GM23338 (cell line): ENCODE measurements around the gene GHRHR. TPM values are rescaled to one million over a fixed set of nuclear protein-coding genes. Genes with fewer than 3 reads are reported as not detected.

Experiments
- CTCF ChIP-seq, 2 experiments: fragments of 200-600 bp in 1 of 2; sonication (generic) in 1 of 2; conservative IDR thresholded peaks; 2 replicates each; pipeline versions ENCODE4 v1.5.1 to v1.6.1; 2016 to 2017; ENCODE audit warnings: antibody characterized with exemption in 2 of 2, low read depth in 2 of 2, mild to moderate bottlenecking in 2 of 2, moderate library complexity in 1 of 2
- ZNF114 ChIP-seq: fragments of 250-450 bp; sonication (Bioruptor Pico); IDR thresholded peaks from 2 replicates; pipeline ENCODE4 v1.5.0; 2020; ENCODE audit warnings: mild to moderate bottlenecking, moderate library complexity
- polyA plus RNA-seq: library from polyadenylated mRNA; unstranded; fragments of >200 nt; fragmentation: Nextera tagmentation; extraction: Ambion mirVana; gene quantifications from 2 replicates; pipeline ENCODE4 v1.2.1, GENCODE V29; 2016
- total RNA-seq: library from RNA; depleted of rRNA; stranded (reverse); fragments of >200 nt; shearing (Covaris generic); gene quantifications from 2 replicates; pipeline ENCODE4 v1.2.3, GENCODE V29; 2014; rRNA removed

GHRHR gene
- total and polyA plus RNA-seq, 2 experiments from 2014 or later = 2.2 TPM; not detected in 1

DNA sequence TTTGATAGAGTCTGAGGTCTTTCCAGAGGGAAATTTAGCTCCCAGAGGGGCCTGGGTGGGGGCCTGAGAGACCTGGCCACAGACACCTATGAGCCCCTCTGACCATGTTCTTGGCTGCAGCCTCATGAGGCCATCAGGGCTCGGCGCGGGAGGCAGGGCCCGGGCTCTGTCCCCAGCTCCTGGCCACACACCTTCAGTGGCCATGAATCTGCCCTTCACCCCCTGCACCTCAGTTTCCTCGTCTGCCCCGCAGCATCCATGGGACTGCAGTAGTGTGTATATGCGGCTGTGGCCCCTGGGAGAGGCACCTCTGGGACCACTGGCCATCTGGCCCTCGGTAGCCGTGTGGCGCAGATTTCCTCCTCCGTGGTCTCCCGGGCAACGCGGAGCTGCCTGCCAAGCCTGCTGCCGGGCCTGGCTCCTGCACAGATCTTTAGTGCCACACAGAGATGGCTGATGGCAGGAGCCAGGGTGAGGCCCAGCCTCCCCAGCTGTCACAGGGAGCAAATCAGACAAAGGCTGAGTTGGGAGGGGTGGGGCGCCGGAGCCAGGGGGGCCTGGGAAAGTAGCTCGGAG, 64.8 kb downstream of the GHRHR start (continued):
- TF ChIP-seq CTCF (conservative IDR thresholded peaks at IDR 0.05; ENCODE audit: low read depth in 2 of 2) (no peak), ZNF114 (no peak)

Other genes starting within 250 kb of the GHRHR start
- gene INMT, start 211.8 kb upstream of the GHRHR start, total RNA-seq = 0.19 and 1.1 TPM in 2 replicates
- 0.38 and 0.79 TPM in 2 replicates for gene INMT, start 211.8 kb upstream of the GHRHR start, polyA plus RNA-seq
- gene MINDY4, start 192.5 kb upstream of the GHRHR start, total RNA-seq = 3.1 and 4.4 TPM in 2 replicates
- 1.3 and 1.7 TPM in 2 replicates for gene MINDY4, start 192.5 kb upstream of the GHRHR start, polyA plus RNA-seq
- 0.28 TPM in 1 of 2 replicates, not detected in the other for gene AQP1, start 52.1 kb upstream of the GHRHR start, total RNA-seq
- gene AQP1, start 52.1 kb upstream of the GHRHR start, polyA plus RNA-seq = not detected in 2 replicates
- gene ADCYAP1R1, start 88.4 kb downstream of the GHRHR start, total RNA-seq = 9.2 and 10.6 TPM in 2 replicates
- gene ADCYAP1R1, start 88.4 kb downstream of the GHRHR start, polyA plus RNA-seq = 1.7 and 1.8 TPM in 2 replicates